Measurements from ENCODE around the gene PCF11.
"Not testable (repeated sequence)": the region's sequence is repeated elsewhere in the genome, so short reads cannot be mapped to it uniquely, and the experiment has no call there.

PCF11 gene

GRCh38 chr11:83156996-83157593, at the start of gene PCF11:
Gene PCF11 (plus strand): TSS chr11:83157131. CDS start chr11:83157440, 309 bp downstream.
- DNase-seq = no peak

DNA sequence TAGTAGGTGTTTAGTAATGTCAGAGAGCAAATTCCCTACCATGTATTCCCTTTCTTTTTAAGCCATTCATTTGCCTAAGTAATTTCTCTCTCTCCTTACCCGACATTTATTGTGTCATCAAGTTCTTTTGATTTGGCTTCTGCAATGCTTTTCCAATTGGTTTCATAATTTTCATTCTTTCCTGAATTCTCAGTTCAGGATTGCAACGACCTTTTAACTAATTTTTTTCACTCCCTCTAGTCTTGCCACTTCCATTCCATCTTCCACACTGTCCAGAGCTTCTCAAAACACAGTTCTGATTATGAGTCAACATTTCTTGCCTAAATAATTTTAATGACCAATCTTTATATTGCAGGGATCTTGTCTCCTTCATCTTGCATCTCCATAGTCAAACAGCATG, 44.0 kb upstream of the PCF11 start:
- no peak for DNase-seq

- no peak for DNase-seq
These were observed 41.9 kb upstream of the PCF11 start for GRCh38 chr11:83115026-83115425.

DNA sequence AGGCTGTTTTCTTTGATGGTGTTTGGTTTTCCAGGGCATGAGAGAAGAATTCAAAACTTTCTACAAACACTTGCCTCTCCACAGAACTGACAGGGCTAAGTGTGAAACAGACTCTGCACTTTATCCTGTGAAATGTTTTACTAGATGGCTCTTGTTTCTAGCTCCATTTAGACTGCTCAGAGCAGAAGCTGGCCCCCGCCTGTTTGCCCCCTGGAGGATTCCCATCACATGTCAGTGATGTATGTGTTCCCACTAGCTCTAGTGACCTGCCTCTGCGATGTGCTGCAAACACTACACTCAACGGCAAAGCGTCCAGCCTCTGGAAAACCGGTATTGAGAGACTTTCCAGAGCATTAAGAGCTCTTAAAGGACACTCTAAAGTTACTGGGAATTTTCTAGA, 41.4 kb upstream of the PCF11 start:
- no peak for DNase-seq

GRCh38 chr11:83116015-83116641, 40.8 kb upstream of the PCF11 start:
- no peak for DNase-seq

- DNase-seq = no peak
These were observed 38.1 kb upstream of the PCF11 start for GRCh38 chr11:83118814-83119213.

- no peak for DNase-seq
These were observed 37.7 kb upstream of the PCF11 start for GRCh38 chr11:83119216-83119615.

- no peak for DNase-seq
These were observed 36.6 kb upstream of the PCF11 start for GRCh38 chr11:83120327-83120726.

GRCh38 chr11:83122050-83122449, 34.9 kb upstream of the PCF11 start:
- no peak for DNase-seq

GRCh38 chr11:83122766-83123165, 34.2 kb upstream of the PCF11 start:
- DNase-seq = no peak

GRCh38 chr11:83124636-83125424, 32.1 kb upstream of the PCF11 start:
- no peak for DNase-seq

DNA sequence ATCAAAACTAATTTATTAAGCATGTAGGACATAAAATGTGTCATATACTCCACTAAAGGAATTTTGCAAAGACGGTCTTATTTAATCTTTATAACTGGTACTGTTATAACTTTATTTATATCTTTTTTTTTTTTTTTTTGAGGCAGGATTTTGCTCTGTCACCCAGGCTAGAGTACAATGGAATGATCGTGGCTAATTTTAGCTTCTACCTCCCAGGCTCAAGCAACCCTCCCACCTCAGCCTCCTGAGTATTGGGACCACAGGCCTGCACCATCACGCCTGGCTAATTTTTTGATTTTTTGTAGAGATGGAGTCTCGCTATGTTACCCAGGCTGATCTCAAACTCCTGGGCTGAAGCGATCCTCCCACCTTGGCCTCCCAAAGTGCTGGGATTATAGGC, 31.4 kb upstream of the PCF11 start:
- no peak for DNase-seq

DNA sequence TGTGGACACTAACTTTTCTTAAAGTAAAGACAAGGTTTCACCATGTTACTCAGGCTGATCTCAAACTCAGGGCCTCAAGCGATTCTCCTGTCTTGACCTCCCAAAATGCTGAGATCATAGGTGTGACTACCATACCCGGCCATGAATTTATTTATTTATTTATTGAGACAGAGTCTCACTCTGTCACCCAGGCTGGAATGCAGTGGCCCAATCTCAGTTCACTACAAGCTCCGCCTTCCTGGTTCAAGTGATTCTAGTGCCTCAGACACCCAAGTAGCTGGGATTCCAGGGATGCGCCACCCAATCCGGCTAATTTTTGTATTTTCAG, 29.7 kb upstream of the PCF11 start:
- no peak for DNase-seq

DNA sequence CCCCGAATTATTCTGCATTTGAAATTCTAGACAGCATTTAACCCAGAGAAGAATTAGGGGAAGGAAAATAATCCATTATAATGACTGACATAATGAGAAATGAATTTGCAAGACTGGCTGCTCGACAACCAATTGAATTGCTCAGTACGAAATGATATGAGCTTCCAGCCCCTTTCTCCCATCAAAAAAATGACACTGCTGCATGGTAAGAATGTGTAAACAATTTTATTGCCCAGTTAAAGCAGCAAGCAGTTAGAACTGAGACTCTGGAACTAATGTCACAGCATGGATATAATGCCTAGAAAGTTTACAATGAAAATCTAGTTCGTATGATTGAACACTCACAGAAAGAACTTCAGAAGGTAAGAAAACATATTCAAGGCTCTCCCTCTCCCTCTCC, 24.7 kb upstream of the PCF11 start:
- DNase-seq = no peak

DNA sequence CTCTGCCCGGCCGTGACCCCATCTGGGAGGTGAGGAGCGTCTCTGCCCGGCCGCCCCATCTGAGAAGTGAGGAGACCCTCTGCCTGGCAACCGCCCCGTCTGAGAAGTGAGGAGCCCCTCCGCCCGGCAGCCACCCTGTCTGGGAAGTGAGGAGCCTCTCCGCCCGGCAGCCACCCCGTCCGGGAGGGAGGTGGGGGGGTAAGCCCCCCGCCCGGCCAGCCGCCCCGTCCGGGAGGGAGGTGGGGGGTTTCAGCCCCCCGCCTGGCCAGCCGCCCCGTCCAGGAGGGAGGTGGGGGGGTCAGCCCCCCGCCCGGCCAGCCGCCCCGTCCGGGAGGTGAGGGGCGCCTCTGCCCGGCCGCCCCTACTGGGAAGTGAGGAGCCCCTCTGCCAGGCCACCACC, 23.7 kb upstream of the PCF11 start:
- DNase-seq = not testable (repeated sequence)

- DNase-seq = no peak
These were observed 17.6 kb upstream of the PCF11 start for GRCh38 chr11:83139310-83139709.

DNA sequence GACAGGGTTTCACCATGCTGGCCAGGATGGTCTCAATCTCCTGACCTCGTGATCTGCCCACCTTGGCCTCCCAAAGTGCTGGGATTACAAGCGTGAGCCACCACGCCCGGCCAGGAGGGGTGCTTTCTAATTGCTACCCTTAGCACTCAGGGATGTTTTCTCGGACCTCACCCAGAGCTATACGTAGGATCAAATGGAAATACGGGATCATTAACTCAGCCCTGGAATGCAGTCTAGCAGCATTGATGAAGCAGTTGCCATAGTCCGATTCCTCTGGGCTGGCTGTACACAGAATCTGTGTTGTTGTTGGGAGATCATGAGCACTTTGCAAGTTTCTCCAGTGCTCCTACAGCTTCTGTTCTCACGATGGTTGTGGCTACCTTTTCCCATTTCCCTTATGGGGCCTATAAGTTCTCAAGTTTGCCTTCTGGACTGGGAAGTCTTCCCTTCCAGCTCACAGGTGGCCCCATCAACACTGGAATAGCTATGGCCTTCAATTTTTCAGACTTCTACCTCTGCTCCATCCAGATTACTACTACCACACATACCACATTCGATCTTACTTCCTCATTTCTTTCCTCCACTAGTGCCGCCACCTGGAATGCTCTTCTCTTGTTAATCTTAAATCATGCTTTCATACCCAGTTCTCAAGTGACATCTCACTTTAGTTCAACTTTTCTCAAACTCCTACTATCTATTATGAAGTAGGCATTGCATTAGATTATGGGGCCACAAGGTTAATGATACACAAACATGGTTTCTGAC, 16.1 kb upstream of the PCF11 start:
- no peak for DNase-seq

- DNase-seq = no peak
These were observed 9.0 kb upstream of the PCF11 start for GRCh38 chr11:83147895-83148294.

DNA sequence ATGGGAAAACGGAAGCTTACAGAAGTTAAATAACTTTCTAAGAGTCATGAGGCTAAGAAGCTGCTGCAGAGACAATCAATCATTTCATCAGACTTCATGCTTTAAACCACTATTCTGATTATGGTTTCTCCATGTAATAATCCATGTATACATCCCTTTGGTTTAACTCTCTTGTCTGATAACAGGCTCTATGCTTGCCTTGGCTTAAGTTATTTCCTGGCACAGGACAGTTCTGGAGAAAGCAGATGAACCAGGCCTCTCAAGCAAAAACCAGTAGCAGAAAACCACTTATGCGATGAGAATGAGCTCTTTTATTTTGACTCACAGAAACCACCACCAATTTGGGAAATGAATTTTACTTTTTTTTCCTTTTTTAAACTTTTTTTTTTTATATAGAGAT, 6.5 kb upstream of the PCF11 start:
- DNase-seq = no peak

DNA sequence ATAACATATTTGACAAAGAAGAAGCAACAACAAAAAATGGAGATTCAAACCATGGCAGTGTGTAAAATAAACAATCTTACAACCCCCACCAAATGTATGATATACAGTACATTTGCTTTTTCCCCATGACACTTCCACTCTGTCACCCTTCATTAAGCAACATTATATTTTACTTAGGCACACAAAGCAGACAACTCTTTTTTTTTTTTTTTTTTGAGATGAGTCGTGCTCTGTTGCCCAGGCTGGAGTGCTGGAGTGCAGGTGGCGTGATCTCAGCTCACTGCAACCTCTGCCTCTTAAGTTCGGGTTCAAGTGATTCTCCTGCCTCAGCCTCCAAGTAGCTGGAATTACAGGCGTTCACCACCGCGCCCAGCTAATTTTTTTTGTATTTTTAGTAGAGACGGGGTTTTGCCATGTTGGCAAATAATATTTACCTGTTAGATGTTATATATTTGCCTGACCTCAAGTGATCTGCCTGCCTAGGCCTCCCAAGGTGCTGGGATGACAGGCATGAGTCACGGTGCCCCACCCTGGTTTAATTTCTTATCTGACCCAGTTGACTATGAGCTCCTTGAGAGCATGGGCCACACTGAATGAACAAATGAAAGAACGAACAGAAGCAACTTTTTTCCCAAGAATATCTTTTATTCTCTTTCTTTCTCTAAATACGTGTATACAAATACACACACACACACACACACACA, 5.5 kb upstream of the PCF11 start:
- DNase-seq = no peak

- no peak for DNase-seq
These were observed 4.7 kb upstream of the PCF11 start for GRCh38 chr11:83152264-83152663.

GRCh38 chr11:83153764-83154163, 3.2 kb upstream of the PCF11 start:
- DNase-seq = no peak

All from NCI-H2081 (cell line).